Spleen (tissue), 11 donors: Measurements from ENCODE around the gene PLTP. TPM values are rescaled to one million over a fixed set of nuclear protein-coding genes. Genes with fewer than 3 reads are reported as not detected.

Experiments
- DNase-seq: peaks from one replicate; pipeline ENCODE4 v3.0.0-alpha.2; 2020
- H3K27ac ChIP-seq, 8 donors: fragments of 200-600 bp; sonication (generic) in 7 of 8; 1 replicate in 4 of 8; 2 replicates in 4 of 8; pipeline versions ENCODE4 v1.5.0 to v1.8.0; 2016 to 2021; ENCODE audit warnings: inconsistent platforms in 4 of 8, mild to moderate bottlenecking in 4 of 8, moderate library complexity in 1 of 8
- H3K27me3 ChIP-seq, 7 donors: fragments of 200-600 bp; sonication (generic) in 6 of 7; replicated peaks in 1 of 7; 1 replicate in 4 of 7; 2 replicates in 3 of 7; pipeline versions ENCODE4 v1.5.0 to v1.8.0; 2016 to 2021; ENCODE audit warnings: inconsistent platforms in 3 of 7, mild to moderate bottlenecking in 1 of 7
- H3K36me3 ChIP-seq, 6 donors: fragments of 200-600 bp; sonication (generic) in 5 of 6; 1 replicate in 4 of 6; 2 replicates in 2 of 6; pipeline versions ENCODE4 v1.5.0 to v1.8.0; 2016 to 2021; ENCODE audit warnings: inconsistent platforms in 2 of 6
- H3K4me1 ChIP-seq, 6 donors: fragments of 200-600 bp; sonication (generic) in 5 of 6; 1 replicate in 3 of 6; 2 replicates in 3 of 6; pipeline versions ENCODE4 v1.5.0 to v1.8.0; 2016 to 2021; ENCODE audit warnings: inconsistent platforms in 3 of 6
- H3K4me3 ChIP-seq, 8 donors: fragments of 200-600 bp; sonication (generic) in 7 of 8; 1 replicate in 4 of 8; 2 replicates in 4 of 8; pipeline versions ENCODE4 v1.5.0 to v1.8.0; 2016 to 2021; ENCODE audit warnings: inconsistent platforms in 4 of 8, mild to moderate bottlenecking in 4 of 8, moderate library complexity in 2 of 8
- H3K9me3 ChIP-seq, 8 donors: fragments of 200-600 bp; sonication (generic) in 7 of 8; 1 replicate in 4 of 8; 2 replicates in 4 of 8; pipeline versions ENCODE4 v1.5.0 to v1.8.0; 2016 to 2021; ENCODE audit warnings: inconsistent platforms in 4 of 8
- CTCF ChIP-seq, 11 experiments: fragments of 200-600 bp in 7 of 11; fragments of 450-650 bp in 4 of 11; sonication (generic) in 4 of 11; IDR thresholded peaks in 8 of 11; conservative IDR thresholded peaks in 3 of 11; 1 replicate in 7 of 11; 2 replicates in 4 of 11; pipeline versions ENCODE4 v1.4.0 to v1.8.0; 2016 to 2021; ENCODE audit warnings: antibody characterized with exemption in 11 of 11, inconsistent platforms in 4 of 11, mild to moderate bottlenecking in 1 of 11
- POLR2A ChIP-seq, 3 donors: fragments of 450-650 bp; IDR thresholded peaks; one replicate each; pipeline ENCODE4 v1.5.1; 2017; ENCODE audit warnings: antibody characterized with exemption in 3 of 3, mild to moderate bottlenecking in 1 of 3
- POLR2AphosphoS5 ChIP-seq, 3 donors: sonication (generic); formaldehyde crosslinking; IDR thresholded peaks; one replicate each; pipeline ENCODE4 v1.5.1; 2017; ENCODE audit warnings: antibody characterized with exemption in 3 of 3
- WGBS, 5 donors: extraction: QIAGEN DNeasy Blood & Tissue Kit in 3 of 5; methylation state at CpG; one replicate each; pipeline versions ENCODE4 v1.1.5 to v1.1.7; 2013 to 2018; 5-methylcytosine and 5-hydroxymethylcytosine counted together
- intact Hi-C: fragments of 100-400 bp; cut with DNase I; formaldehyde crosslinking; loops from one replicate; pipeline ENCODE4 v1.15.0; 2023; ENCODE audit warnings: low total_unique reads
- polyA plus RNA-seq, 3 donors: library from polyadenylated mRNA; stranded (reverse); fragments of 200-250 nt; gene quantifications; one replicate each; pipeline ENCODE4 v1.2.1, GENCODE V29; 2013
- total RNA-seq, 7 donors: library from RNA; depleted of rRNA in 3 of 7; stranded (reverse); fragments of >200 nt in 3 of 7; fragmentation: NEBNext Ultra II Directional in 4 of 7; extraction: Animal tissue kit (Norgen Biotek cat#: 25700) in 4 of 7; gene quantifications; one replicate each; pipeline versions ENCODE4 v1.1.0 to v1.2.1, GENCODE V29; 2016 to 2021
- donor health status: healthy with polysubstance abuse.
- donor health status: DM: no; HTN: no; CAD: no; lungs with moderate emphysema.
- donor health status: DM: no; HTN: no; CAD: no.
- donor health status: Bipolar disorder and iron deficiency.
- donor health status: healthy.
- donor health status: DM: no; HTN: no; CAD: no.
- donor health status: DM: yes; HTN: yes; CAD: no.

PLTP gene
- total and polyA plus RNA-seq, 10 donors: 7.5 to 430 (median 40.7) TPM

- Histone ChIP-seq H3K4me1 (peaks cover 14 to 59% (median 34%) of the 10 kb centered on the region in 6 donors), H3K36me3 (no peaks in the 10 kb centered on the region), H3K27me3 (peaks cover 0 to 36% (median 5%) of the 10 kb centered on the region in 7 donors), H3K4me3 (peak overlapping the region in 6 of 8 donors; percentile 35 to 78 (median 46)), H3K27ac (peak overlapping the region in 6 of 8 donors; percentile 56 to 86 (median 80)), H3K9me3 (no peaks in the 10 kb centered on the region)
- intact Hi-C loops: no loop called here
- no peak for TF ChIP-seq CTCF (IDR thresholded peaks at IDR 0.05 in 8 of 11, conservative IDR thresholded peaks at IDR 0.05 in 3 of 11)
- no peak for TF ChIP-seq POLR2AphosphoS5 (IDR thresholded peaks at IDR 0.05)
- no peak for TF ChIP-seq POLR2A (IDR thresholded peaks at IDR 0.05)
- 25 to 37% (median 32%) methylated on average over 4 of the region's 4 CpGs for WGBS, 5 donors
- no peak for DNase-seq
Observed at GRCh38 chr20:45912344-45912682, 358 bp upstream of the PLTP start.

GRCh38 chr20:45910670-45911485, 1.1 kb downstream of the PLTP start:
- H3K27ac ChIP-seq: peak overlapping the region in 7 of 8 donors; percentile 51 to 86 (median 79)

DNA sequence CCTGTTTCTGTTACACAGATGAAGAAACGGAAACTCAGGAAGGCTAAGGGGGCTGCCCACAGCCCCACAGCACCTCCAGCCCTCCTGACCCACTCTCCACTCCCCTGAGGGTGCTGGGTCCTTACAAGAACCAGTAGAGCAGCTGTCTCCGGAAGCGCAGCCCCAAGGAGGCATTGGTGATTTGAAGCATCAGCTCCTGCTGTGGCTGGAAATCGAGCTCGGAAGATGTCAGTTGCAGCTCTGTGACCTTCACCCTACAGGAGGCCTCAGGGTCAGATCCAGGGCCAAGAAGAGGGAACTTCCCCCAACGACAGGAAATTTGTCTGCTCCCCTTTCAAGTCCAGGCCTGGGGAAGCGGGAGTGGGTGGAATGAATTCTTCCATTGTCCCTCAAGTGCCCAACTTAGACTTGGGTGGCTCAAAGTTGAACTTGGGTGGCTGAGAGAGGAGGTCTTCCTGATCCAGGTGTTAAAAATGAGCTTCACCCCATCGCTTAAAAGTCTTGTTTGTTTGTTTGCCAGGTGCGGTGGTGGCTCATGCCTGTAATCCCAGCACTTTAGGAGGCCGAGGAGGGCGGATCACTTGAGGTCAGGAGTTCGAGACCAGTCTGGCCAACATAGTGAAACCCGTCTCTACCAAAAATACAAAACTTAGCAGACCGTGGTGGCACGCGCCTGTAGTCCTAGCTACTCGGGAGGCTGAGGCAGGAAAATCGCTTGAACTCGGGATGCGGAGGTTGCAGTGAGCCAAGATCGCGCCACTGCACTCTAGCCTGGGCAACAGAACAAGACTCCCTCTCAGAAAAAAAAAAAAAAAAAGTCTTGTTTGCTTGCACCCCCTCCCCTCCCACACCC, 1.9 kb downstream of the PLTP start:
- intact Hi-C loops: no loop called here
- no peaks in the 10 kb centered on the region for H3K9me3 ChIP-seq
- WGBS, 5 donors: 75 to 80% (median 77%) methylated on average over 21 to 22 of the region's 22 CpGs
- peaks cover 14 to 54% (median 34%) of the 10 kb centered on the region in 6 donors for H3K4me1 ChIP-seq
- TF ChIP-seq POLR2A (IDR thresholded peaks at IDR 0.05): no peak
- TF ChIP-seq CTCF (IDR thresholded peaks at IDR 0.05 in 8 of 11, conservative IDR thresholded peaks at IDR 0.05 in 3 of 11): no peak
- no peak for TF ChIP-seq POLR2AphosphoS5 (IDR thresholded peaks at IDR 0.05)
- H3K36me3 ChIP-seq: peaks cover 0 to 4% (median 0%) of the 10 kb centered on the region in 6 donors
- peak overlapping the region in 5 of 8 donors; percentile 16 to 86 (median 51) for H3K27ac ChIP-seq
- peak overlapping the region in 4 of 8 donors; percentile 45 to 78 (median 48) for H3K4me3 ChIP-seq
- H3K27me3 ChIP-seq: peaks cover 0 to 31% (median 5%) of the 10 kb centered on the region in 7 donors
- no peak for DNase-seq

More at GRCh38 chr20:45910670-45911485, 1.1 kb downstream of the PLTP start:
- Histone ChIP-seq H3K4me1 (peaks cover 14 to 59% (median 34%) of the 10 kb centered on the region in 6 donors), H3K4me3 (peak overlapping the region; percentile 31 to 78 (median 46)), H3K9me3 (no peaks in the 10 kb centered on the region), H3K27me3 (peaks cover 0 to 36% (median 5%) of the 10 kb centered on the region in 7 donors), H3K36me3 (peaks cover 0 to 3% (median 0%) of the 10 kb centered on the region in 6 donors)
- DNase-seq: peak; percentile 97
- intact Hi-C loops: no loop called here
- 1 to 3% (median 2%) methylated on average over 36 to 43 of the region's 43 CpGs for WGBS, 5 donors
- TF ChIP-seq CTCF (IDR thresholded peaks at IDR 0.05 in 8 of 11, conservative IDR thresholded peaks at IDR 0.05 in 3 of 11): peak in 2 of 11 experiments; percentile 12 to 27
- peak; percentile 75 to 85 (median 76) for TF ChIP-seq POLR2AphosphoS5 (IDR thresholded peaks at IDR 0.05)
- TF ChIP-seq POLR2A (IDR thresholded peaks at IDR 0.05): no peak
